Right forelimb (tissue), 1 donor: ENCODE results near the gene PLEKHG5.

Experiments used
- DNase-seq: peaks from one replicate; pipeline ENCODE4 v3.0.0-alpha.2; 2018

Gene PLEKHG5, protein sequence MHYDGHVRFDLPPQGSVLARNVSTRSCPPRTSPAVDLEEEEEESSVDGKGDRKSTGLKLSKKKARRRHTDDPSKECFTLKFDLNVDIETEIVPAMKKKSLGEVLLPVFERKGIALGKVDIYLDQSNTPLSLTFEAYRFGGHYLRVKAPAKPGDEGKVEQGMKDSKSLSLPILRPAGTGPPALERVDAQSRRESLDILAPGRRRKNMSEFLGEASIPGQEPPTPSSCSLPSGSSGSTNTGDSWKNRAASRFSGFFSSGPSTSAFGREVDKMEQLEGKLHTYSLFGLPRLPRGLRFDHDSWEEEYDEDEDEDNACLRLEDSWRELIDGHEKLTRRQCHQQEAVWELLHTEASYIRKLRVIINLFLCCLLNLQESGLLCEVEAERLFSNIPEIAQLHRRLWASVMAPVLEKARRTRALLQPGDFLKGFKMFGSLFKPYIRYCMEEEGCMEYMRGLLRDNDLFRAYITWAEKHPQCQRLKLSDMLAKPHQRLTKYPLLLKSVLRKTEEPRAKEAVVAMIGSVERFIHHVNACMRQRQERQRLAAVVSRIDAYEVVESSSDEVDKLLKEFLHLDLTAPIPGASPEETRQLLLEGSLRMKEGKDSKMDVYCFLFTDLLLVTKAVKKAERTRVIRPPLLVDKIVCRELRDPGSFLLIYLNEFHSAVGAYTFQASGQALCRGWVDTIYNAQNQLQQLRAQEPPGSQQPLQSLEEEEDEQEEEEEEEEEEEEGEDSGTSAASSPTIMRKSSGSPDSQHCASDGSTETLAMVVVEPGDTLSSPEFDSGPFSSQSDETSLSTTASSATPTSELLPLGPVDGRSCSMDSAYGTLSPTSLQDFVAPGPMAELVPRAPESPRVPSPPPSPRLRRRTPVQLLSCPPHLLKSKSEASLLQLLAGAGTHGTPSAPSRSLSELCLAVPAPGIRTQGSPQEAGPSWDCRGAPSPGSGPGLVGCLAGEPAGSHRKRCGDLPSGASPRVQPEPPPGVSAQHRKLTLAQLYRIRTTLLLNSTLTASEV

GRCh38 chr1:6491480-6491962 lies at the start of gene PLEKHG5:
PLEKHG5 (minus strand) TSS chr1:6491667; CDS start chr1:6477571, 14,096 bp downstream.
- no peak for DNase-seq

DNA sequence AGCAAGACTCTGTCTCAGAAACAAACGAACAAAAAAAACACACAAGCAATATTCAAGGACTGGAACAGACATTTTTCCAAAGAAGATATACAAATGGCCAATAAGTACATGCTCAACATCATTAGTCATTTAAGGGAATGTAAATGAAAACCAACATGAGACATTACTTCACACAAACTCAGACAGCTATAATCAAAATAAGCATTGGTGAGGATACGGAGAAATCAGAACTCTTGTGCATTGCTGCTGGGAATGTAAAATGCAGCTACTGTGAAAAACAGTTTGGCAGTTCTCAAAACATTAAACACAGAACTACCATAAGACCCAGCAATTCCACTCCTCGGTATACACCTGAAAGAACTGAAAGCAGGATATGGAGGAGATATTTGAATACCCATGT lies 47.5 kb upstream of the PLEKHG5 start:
- no peak for DNase-seq

GRCh38 chr1:6536291-6536690 lies 44.8 kb upstream of the PLEKHG5 start:
- DNase-seq = no peak

- DNase-seq = no peak
These were observed 43.7 kb upstream of the PLEKHG5 start for GRCh38 chr1:6535214-6535613.

- no peak for DNase-seq
These were observed 42.9 kb upstream of the PLEKHG5 start for GRCh38 chr1:6534248-6534822.

- DNase-seq = no peak
These were observed 40.5 kb upstream of the PLEKHG5 start for GRCh38 chr1:6531996-6532395.

DNA sequence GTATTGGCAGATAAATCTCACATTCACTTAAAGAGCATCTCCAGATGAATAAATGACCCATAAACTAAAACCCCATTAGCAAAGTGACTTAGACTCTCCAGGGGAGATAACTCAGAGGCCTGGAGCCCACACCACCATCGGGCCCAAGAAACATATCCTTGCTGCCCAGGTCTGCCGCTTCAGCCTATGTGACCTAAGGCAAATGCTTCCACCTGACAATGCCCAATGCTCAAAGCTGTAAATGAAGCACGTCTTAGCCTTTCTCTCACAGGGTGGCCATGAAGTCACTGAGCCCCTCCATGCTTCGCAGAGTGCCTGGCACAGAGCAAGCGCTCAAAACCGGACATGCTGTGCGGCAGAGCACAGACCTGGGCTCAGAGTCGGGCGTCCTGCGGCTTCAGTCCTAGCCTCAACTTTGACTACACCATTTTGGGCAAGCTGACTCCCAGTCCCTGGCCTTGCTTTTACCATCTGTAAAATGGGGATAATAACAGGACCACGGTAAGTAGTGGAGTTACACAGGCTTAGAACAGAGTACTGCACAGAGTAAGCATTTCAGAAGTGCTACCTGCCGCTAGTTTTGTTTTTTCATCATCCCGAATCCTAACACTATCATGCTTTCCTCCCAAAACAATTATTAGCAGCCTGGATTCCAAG lies 39.2 kb upstream of the PLEKHG5 start:
- no peak for DNase-seq

GRCh38 chr1:6528492-6528891 lies 37.0 kb upstream of the PLEKHG5 start:
- no peak for DNase-seq

GRCh38 chr1:6526316-6526715 lies 34.8 kb upstream of the PLEKHG5 start:
- no peak for DNase-seq

- DNase-seq = no peak
These were observed 32.1 kb upstream of the PLEKHG5 start for GRCh38 chr1:6523566-6523965.

DNA sequence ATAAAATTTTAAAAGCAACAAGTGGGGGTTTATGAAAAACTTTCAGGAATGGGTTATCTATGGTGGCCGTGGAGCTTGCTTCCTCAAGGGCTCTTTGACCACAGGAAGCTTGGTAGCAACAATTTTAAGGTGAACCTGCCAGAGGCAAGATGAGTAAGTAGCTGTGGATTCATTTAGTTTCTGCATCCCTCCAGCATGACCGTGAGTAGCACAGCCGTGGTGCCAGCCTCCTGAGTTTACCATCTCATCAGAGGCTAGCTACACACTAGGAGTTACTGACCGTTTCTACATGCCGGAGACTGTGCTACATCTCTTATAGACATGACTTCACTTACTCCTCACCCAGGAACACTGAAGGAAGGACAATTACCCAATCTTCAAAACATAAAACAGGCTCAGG lies 30.1 kb upstream of the PLEKHG5 start:
- DNase-seq = no peak

DNA sequence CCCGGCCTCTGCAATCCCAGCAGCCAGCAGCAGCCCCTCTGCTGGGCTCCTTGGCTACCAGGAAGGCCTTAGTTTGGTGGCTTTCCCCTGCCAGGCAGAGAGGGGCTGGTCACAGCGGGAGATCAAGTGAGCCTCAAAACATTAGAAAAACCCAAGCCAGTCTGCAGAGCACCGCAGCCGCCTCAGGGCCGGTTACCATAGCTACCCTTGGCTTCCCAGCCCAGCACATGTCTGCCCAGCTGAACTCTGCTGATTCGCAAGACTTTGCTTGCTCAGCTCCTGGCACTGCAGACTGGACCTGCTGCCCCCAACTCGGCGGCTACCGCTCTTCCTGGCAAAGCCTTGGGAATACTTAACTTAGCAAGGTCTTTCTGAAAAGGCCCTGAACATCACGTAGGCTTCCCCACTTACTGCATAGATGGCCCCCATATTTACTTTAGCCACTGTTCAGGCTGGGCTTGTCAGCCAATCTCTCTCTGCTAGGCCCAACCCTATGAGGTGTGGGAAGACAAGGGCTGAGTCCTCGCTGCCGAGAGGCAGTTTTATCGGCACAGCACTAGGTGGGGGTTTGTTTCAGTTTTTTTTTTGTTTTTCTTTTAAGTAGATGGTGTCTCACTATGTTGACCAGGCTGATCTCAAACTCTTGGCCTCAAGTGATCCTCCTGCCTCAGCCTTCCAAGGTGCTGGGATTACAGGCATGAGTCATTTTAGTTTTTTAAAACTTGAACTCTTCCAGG lies 28.6 kb upstream of the PLEKHG5 start:
- peak; percentile 73 for DNase-seq

- DNase-seq = peak; percentile 82
These were observed 28.0 kb upstream of the PLEKHG5 start for GRCh38 chr1:6519491-6519934.

DNA sequence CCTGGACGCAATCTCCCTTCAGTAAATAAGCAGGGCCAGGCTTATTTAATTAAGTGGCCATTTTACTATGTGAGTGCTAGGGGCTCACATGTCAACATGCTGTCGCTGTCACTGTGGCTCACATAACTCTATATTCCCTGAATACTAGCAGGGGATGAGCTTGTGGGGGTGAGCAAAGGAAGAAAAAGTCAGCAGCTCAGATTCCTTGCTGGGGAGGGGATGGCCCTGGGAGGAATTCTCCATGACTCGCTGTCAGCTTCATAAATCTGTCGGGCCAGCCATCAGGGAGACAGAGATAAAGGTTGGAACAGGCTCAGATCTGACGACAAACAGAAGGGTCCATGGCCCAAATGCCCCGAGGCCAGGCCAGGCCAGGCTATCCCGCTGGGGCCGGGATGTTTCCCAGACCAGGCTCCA lies 26.0 kb upstream of the PLEKHG5 start:
- no peak for DNase-seq

GRCh38 chr1:6515771-6516170 lies 24.3 kb upstream of the PLEKHG5 start:
- DNase-seq = no peak

GRCh38 chr1:6513320-6513801 lies 21.9 kb upstream of the PLEKHG5 start:
- no peak for DNase-seq

DNA sequence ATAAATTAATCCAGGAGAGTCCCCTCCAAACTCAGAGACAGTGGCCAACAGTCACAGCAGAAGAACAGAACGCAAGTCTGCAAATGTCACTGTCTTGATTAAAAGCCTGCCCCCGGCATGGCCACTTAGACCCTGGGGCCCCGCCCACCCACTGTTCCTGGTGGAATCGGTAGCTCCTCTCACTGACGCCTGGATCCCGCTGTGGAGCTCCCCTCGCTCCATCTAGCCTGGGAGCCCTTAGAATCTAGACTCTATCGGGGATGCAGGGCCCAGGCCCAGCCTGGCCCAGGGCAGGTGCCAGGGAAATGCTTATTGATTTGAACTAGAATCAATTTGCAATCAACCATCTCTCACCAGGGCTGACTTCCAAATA lies 21.4 kb upstream of the PLEKHG5 start:
- no peak for DNase-seq

DNA sequence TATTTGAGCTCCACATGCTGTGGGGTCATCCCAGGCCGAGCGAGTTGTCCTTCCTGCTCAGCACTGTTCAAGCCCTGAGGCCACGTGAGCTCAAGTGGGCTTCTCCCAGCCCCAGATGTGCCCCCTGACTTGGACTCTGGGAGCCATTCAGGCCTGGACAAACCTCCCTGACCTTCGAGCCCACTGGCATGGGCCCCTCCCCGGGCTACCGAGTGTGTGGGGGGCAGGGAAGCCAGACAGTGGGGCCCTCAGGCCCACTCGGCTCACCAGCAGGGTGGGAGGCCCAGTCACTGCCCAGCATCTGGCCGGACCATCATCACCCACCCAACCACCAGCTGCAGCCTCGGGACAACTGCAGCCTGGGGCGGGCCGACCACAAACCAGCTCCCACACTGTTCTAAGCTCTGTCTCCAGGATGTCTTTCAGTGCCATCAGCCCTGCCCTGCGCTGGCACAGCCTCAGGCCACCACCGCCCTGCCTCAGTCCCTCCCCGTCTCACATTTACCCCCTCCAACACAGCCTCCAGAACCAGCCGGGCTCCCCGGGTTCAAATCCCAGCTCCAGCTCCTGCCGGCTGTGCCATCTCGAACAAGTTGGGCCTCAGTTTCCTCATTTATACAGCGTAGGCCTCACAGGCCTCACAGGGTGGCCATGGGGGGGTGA lies 20.9 kb upstream of the PLEKHG5 start:
- no peak for DNase-seq

GRCh38 chr1:6511561-6512244 lies 20.2 kb upstream of the PLEKHG5 start:
- no peak for DNase-seq

GRCh38 chr1:6511056-6511455 lies 19.6 kb upstream of the PLEKHG5 start:
- DNase-seq = no peak
